Activated T-cell treated with anti-CD3 and anti-CD28 coated beads, Interleukin-2, amount 50 U/mL, for 72 hours (primary cell): Measurements from ENCODE around the gene NLE1. TPM values are rescaled to one million over a fixed set of nuclear protein-coding genes. Genes with fewer than 3 reads are reported as not detected.
"Not testable (repeated sequence)": the region's sequence is repeated elsewhere in the genome, so short reads cannot be mapped to it uniquely, and the experiment has no call there.

Experiments used
- ATAC-seq, 2 donors: fragments of 150-1000 bp; cut with Tn5 transposase; replicated peaks in 1 of 2; 2 replicates each; pipeline ENCODE4 v1.10.0; 2021; ENCODE audit warnings: moderate library complexity in 2 of 2, mild to moderate bottlenecking in 1 of 2
- DNase-seq, 2 donors: peaks; one replicate each; pipeline ENCODE4 v3.0.0; 2021 to 2022; ENCODE audit warnings: mixed read lengths in 1 of 2
- H3K27ac Mint-ChIP-seq: one replicate; pipeline ENCODE4 v1.8.0; 2022; ENCODE audit warnings: mild to moderate bottlenecking, moderate library complexity, mixed read lengths
- H3K27me3 Mint-ChIP-seq: one replicate; pipeline ENCODE4 v1.8.0; 2022; ENCODE audit warnings: low read depth, mixed read lengths
- H3K36me3 Mint-ChIP-seq, 2 donors: one replicate each; pipeline ENCODE4 v1.8.0; 2022; ENCODE audit warnings: mixed read lengths in 2 of 2, mild to moderate bottlenecking in 1 of 2; ENCODE audit not compliant: insufficient read depth in 2 of 2
- H3K4me1 Mint-ChIP-seq: one replicate; pipeline ENCODE4 v1.8.0; 2022; ENCODE audit warnings: low read depth, mixed read lengths
- H3K4me3 Mint-ChIP-seq, 2 donors: one replicate each; pipeline ENCODE4 v1.8.0; 2022; ENCODE audit warnings: mild to moderate bottlenecking in 2 of 2, mixed read lengths in 2 of 2, moderate library complexity in 2 of 2
- H3K9me3 Mint-ChIP-seq, 2 donors: one replicate each; pipeline ENCODE4 v1.8.0; 2022; ENCODE audit warnings: mixed read lengths in 2 of 2
- total RNA-seq, 2 donors: library from RNA; stranded (reverse); gene quantifications; one replicate each; pipeline ENCODE4 v1.2.3, GENCODE V29; 2022

Gene NLE1
- total RNA-seq: 10 to 100 TPM; 24.3 to 31.4 TPM

DNA sequence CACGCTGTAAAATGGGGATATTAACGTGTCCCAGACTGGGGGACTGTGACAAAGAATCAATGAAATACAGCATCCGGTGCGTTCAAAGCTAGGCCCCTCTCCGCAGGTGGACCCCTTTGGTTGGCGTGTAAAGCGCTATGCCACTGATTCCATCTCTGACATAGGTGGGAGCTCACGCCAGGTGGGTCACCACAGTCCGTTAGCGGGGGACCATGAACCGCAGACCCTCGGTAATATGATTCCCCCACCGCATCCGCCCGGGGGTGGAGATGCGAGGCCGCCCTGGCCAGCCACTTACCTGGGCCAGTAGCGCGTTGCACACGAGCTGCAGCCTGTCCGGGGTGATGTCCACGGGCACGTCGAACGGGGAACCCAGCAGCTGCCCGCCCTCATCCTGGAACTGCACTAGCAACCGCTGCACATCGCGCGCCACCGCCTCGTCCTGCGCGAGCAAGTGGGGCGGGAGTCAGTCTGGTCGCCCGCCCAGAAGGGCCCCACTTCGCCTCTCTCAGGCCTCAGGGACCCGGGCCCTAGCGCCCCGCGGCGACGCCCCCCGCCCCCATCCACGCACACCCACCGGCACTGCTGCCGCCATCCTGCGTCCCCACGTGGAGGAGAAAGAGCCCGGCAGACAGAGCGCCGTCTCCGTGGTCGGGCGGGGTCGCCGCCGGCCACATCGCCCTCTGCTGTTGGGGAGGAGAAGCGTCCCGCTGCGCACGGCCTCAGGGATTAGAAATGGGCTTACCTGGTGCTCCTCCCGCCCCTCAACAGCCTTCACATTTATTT is at the start of gene NLE1:
TSS of gene NLE1 (minus strand) at position 623 of the 786 bp plus-strand sequence. CDS start at position 595, 28 bp downstream.
- Mint-ChIP-seq H3K9me3 (no peaks in the 10 kb centered on the region), H3K27me3 (no peaks in the 10 kb centered on the region), H3K4me3 (peak within 1 kb of the TSS; percentile 85)

DNA sequence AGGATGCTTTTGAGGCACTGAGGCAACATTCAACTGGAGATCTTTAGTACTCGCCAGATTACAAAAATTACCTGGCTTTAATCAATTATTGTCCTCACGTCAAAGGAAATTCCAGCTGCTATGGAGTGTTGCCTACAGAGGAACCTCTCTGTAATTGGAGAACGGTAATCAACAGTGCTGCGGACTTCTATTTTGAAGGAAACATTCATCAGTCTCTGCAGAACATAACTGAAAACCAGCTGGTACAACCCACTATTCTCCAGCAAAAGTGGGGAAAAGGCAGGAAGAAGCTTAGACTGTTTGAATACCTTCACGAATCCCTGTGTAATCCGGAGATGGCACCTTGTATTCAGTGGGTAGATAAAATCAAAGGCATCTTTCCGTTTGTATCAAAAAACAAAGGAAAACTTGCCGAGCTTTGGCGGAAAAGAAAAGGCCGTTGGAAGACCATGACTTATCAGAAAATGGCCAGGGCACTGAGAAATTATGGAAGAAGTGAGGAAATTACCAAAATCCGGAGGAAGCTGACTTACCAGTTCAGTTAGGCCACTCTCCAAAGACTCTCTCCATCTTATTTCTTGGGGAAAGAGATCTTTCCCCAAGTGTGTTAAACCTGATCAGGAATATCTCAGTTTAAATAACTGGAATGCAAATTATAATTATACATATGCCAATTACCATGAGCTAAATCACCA is 49.0 kb upstream of the NLE1 start:
- H3K4me1 Mint-ChIP-seq: peaks cover 43% of the 10 kb centered on the region

More for the DNA sequence above, at the start of gene NLE1:
- DNase-seq (peak; percentile 91 to 94), ATAC-seq (peak; percentile 92 to 98)
- Mint-ChIP-seq H3K27ac (peak within 1 kb of the TSS; percentile 73), H3K4me1 (peaks cover 11% of the 10 kb centered on the region), H3K36me3 (peaks cover 0 to 3% of the 10 kb centered on the region in 2 donors)

GRCh38 chr17:35189291-35189690 is 47.2 kb upstream of the NLE1 start:
- no peaks in the 10 kb centered on the region for H3K9me3 Mint-ChIP-seq
- no peaks in the 10 kb centered on the region for H3K36me3 Mint-ChIP-seq
- peak overlapping the region; percentile 27 to 41 for H3K4me3 Mint-ChIP-seq
- H3K4me1 Mint-ChIP-seq: peaks cover 59% of the 10 kb centered on the region
- H3K27ac Mint-ChIP-seq: no peak overlapping the region
- DNase-seq (no peak), ATAC-seq (no peak)
- H3K27me3 Mint-ChIP-seq: no peaks in the 10 kb centered on the region

More for the DNA sequence above, 49.0 kb upstream of the NLE1 start:
- H3K27me3 Mint-ChIP-seq: no peaks in the 10 kb centered on the region
- no peaks in the 10 kb centered on the region for H3K9me3 Mint-ChIP-seq
- H3K36me3 Mint-ChIP-seq: peaks cover 0 to 3% of the 10 kb centered on the region in 2 donors
- DNase-seq (no peak), ATAC-seq (no peak)
- H3K4me3 Mint-ChIP-seq: no peak overlapping the region
- H3K27ac Mint-ChIP-seq: no peak overlapping the region

DNA sequence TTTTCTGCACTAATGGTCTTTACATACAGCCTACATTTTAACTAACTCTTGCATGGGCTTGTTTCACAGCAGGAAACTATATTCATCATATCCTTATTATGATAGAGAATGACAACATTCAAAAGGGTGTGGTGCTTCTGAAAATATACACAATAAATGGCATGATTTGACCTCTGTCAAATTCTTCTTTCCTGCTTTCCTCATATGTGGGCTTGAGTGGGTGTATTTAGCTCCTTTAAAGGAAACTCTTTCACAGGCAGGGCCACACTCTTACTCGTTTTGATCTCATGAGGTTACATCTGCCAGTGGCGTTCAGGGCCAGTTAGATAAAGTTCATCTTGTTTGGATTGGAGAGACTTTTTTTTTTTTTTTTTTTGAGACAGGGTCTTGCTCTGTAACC is 46.0 kb upstream of the NLE1 start:
- DNase-seq (no peak), ATAC-seq (peak; percentile 56 to 57)
- Mint-ChIP-seq H3K4me3 (peak overlapping the region; percentile 18 to 75), H3K36me3 (no peaks in the 10 kb centered on the region), H3K27me3 (no peaks in the 10 kb centered on the region), H3K27ac (peak overlapping the region; percentile 72), H3K4me1 (peaks cover 67% of the 10 kb centered on the region), H3K9me3 (no peaks in the 10 kb centered on the region)

DNA sequence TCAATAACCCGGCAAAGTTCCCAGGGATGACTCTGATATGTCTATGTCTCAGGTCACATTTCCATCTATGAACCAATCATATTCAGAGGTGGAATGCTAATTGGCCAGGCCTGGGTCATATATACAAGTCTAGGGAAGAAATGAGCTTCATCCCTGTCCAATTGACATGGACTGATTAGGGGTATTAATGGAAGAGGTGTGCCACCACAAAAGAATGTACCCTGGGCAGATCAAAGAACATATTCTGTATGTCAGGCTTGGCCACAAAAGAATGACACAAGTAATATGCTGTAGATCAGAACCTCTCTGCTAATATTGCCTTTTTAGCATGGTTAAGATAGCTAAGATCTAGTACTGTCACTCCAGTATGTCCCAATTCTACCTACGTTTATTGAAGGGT is 45.4 kb upstream of the NLE1 start:
- no peaks in the 10 kb centered on the region for H3K36me3 Mint-ChIP-seq
- H3K4me1 Mint-ChIP-seq: peaks cover 67% of the 10 kb centered on the region
- H3K27me3 Mint-ChIP-seq: no peaks in the 10 kb centered on the region
- DNase-seq: no peak
- H3K4me3 Mint-ChIP-seq: no peak overlapping the region
- no peaks in the 10 kb centered on the region for H3K9me3 Mint-ChIP-seq
- no peak overlapping the region for H3K27ac Mint-ChIP-seq
- no peak for ATAC-seq

DNA sequence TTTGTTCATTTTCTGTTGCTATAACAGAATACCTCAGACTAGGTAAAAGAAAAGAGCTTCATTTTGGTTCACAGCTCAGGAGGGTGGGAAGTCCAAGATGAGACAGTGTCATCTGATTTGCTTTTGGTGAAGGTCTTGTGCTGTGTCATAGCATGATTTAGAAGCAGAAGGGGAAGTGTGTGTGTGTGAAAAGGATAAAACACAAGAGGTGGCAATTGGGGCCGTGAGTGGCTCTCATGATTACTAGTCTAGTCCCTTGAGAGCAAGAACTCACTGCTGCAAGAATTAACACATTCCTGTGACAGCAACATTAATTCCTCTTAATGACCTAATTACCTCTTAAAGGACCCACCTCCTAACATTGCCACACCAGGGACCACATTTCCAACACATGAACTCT is 43.7 kb upstream of the NLE1 start:
- Mint-ChIP-seq H3K9me3 (no peaks in the 10 kb centered on the region), H3K27me3 (no peaks in the 10 kb centered on the region), H3K4me1 (peaks cover 65% of the 10 kb centered on the region), H3K27ac (no peak overlapping the region), H3K36me3 (no peaks in the 10 kb centered on the region), H3K4me3 (no peak overlapping the region)
- ATAC-seq: peak; percentile 61 to 79
- DNase-seq: no peak

- ATAC-seq: no peak
- Mint-ChIP-seq H3K4me1 (peaks cover 71% of the 10 kb centered on the region), H3K9me3 (peaks cover 0 to under 1% of the 10 kb centered on the region in 2 donors), H3K27ac (no peak overlapping the region), H3K4me3 (no peak overlapping the region), H3K27me3 (no peaks in the 10 kb centered on the region), H3K36me3 (peaks cover 0 to 2% of the 10 kb centered on the region in 2 donors)
- no peak for DNase-seq
These were observed 42.2 kb upstream of the NLE1 start for GRCh38 chr17:35184274-35184673.

DNA sequence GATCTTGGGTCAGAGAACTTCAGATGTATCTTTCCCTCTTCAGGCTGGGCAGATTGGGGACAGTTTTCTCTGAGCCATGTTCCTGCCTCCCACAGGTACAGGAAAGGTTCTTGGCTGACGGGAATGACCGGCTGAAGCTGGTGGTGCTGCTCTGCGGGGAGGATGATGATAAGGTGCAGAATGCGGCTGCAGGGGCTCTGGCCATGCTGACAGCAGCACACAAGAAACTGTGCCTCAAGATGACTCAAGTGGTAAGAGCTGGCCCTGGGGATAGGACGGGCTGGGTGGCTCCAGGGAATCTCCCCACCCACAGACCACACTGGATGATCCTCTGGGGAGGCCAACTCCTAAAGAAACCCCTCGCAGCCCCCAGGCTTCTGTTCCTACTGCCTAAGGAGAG is 41.2 kb upstream of the NLE1 start:
- no peak overlapping the region for H3K4me3 Mint-ChIP-seq
- DNase-seq (no peak), ATAC-seq (peak; percentile 47 to 56)
- H3K4me1 Mint-ChIP-seq: peaks cover 66% of the 10 kb centered on the region
- H3K9me3 Mint-ChIP-seq: peaks cover 0 to 5% of the 10 kb centered on the region in 2 donors
- no peaks in the 10 kb centered on the region for H3K27me3 Mint-ChIP-seq
- H3K36me3 Mint-ChIP-seq: peaks cover 4 to 6% of the 10 kb centered on the region in 2 donors
- no peak overlapping the region for H3K27ac Mint-ChIP-seq

DNA sequence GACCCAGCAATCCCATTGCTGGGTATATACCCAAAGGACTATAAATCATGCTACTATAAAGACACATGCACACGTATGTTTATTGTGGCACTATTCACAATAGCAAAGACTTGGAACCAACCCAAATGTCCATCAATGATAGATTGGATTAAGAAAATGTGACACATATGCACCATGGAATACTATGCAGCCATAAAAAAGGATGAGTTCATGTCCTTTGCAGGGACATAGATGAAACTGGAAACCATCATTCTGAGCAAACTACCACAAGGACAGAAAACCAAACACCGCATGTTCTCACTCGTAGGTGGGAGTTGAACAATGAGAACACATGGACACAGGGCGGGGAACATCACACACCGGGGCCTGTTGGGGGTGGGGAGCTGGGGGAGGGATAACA is 37.3 kb upstream of the NLE1 start:
- H3K27me3 Mint-ChIP-seq, ATAC-seq, H3K27ac Mint-ChIP-seq, DNase-seq, H3K9me3 Mint-ChIP-seq, H3K36me3 Mint-ChIP-seq, H3K4me3 Mint-ChIP-seq: not testable (repeated sequence)
- peaks cover 68% of the 10 kb centered on the region for H3K4me1 Mint-ChIP-seq

- DNase-seq (no peak), ATAC-seq (no peak)
- H3K36me3 Mint-ChIP-seq: peaks cover 4 to 6% of the 10 kb centered on the region in 2 donors
These were observed 34.8 kb upstream of the NLE1 start for GRCh38 chr17:35176897-35177296.

DNA sequence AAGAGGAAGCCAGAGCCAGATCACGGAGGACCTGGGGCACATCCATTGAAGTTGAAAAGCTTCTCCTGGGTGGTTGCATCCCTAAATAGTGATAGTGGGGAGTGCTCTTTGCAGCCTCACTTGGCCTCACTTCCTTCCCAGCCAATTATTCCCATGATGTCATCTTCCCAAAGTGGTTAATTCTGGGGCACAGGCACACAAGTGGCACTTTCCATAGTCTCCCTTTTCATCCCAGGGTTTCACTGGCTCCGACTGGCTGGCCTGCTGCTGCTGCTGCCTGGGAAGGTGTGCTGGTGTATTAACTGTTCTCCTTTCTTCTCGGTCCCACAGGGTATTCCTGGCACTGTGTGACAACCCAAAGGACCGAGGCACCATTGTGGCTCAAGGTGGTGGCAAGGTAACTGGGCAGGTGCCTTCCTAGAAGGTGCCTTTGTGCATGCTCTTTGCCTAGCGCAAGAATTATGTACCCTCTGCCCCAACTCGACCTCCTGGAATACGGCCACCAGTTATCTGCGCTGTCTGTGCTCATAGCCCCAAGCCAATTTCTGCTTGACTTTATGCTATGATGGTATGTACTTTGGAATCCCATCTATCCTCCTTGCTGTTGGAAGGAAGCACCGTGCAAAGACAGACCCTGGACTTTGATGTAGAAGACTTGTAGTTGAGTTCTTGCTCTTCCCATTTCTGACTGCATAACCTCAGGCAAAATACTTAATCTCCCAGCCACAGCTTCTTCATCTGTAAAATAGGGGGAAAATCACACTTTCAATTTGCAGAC is 33.7 kb upstream of the NLE1 start:
- Mint-ChIP-seq H3K9me3 (peaks cover 2 to 5% of the 10 kb centered on the region in 2 donors), H3K27ac (no peak overlapping the region), H3K27me3 (no peaks in the 10 kb centered on the region), H3K4me3 (no peak overlapping the region), H3K4me1 (peaks cover 76% of the 10 kb centered on the region), H3K36me3 (peaks cover 4 to 6% of the 10 kb centered on the region in 2 donors)
- ATAC-seq: no peak
- no peak for DNase-seq

More at GRCh38 chr17:35176897-35177296, 34.8 kb upstream of the NLE1 start:
- H3K27me3 Mint-ChIP-seq: no peaks in the 10 kb centered on the region
- H3K27ac Mint-ChIP-seq: peak overlapping the region; percentile 99
- H3K9me3 Mint-ChIP-seq: peaks cover 2 to 5% of the 10 kb centered on the region in 2 donors
- peaks cover 67% of the 10 kb centered on the region for H3K4me1 Mint-ChIP-seq
- H3K4me3 Mint-ChIP-seq: no peak overlapping the region

DNA sequence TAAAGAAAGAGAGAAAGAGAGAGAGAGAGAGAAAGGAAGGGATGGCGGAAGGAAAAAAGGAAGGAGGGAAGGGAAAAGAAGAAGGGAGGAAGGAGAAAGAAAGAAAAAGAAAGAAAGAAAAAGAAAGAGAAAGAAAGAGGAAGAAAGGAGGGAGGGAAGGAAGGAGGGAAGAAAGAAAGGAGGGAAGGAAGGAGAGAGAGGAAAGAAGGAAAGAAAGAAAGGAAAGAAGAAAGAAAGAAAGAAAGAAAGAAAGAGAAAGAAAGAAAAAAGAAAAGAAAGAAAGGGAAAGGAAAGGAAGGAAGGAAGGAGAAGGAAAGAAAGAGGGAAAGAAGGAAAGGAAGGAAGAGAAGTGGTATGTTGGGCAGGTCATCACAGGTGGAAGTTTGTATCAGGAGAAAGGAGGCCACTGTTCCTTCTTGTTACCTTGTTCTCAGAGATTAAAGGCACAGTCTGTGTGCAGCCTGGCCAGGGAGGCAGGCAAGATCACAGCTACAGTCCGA is 32.8 kb upstream of the NLE1 start:
- Mint-ChIP-seq H3K4me1 (peaks cover 70% of the 10 kb centered on the region), H3K36me3 (peaks cover 4 to 6% of the 10 kb centered on the region in 2 donors), H3K27ac (no peak overlapping the region), H3K4me3 (no peak overlapping the region), H3K9me3 (peaks cover 2 to 5% of the 10 kb centered on the region in 2 donors), H3K27me3 (no peaks in the 10 kb centered on the region)
- no peak for ATAC-seq
- no peak for DNase-seq
